ENCODE measurements around the gene NOTCH4.

NOTCH4 gene

GRCh38 chr6:32147401-32148132, 76.3 kb downstream of the NOTCH4 start:
- DNase-seq (ENCODE audit: extremely low read depth in 1 of 2, low read depth in 1 of 2), result no peak

GRCh38 chr6:32146687-32147086, 77.2 kb downstream of the NOTCH4 start:
- no peak for DNase-seq (ENCODE audit: extremely low read depth in 1 of 2, low read depth in 1 of 2)

GRCh38 chr6:32146287-32146686, 77.6 kb downstream of the NOTCH4 start:
- no peak for DNase-seq (ENCODE audit: extremely low read depth in 1 of 2, low read depth in 1 of 2)

All from activated CD8-positive, alpha-beta memory T cell treated with anti-CD3 and anti-CD28 coated beads for 1 hour (primary cell).